T-cell (primary cell): ENCODE measurements around the gene TRABD. TPM values are rescaled to one million over a fixed set of nuclear protein-coding genes. Genes with fewer than 3 reads are reported as not detected.

Source experiments
- ATAC-seq, 4 experiments: fragments of 200-7000 bp in 3 of 4; fragments of 150-1000 bp in 1 of 4; cut with Tn5 transposase; replicated peaks in 1 of 4; 1 replicate in 3 of 4; 2 replicates in 1 of 4; pipeline ENCODE4 v1.10.0; 2021; ENCODE audit warnings: moderate library complexity in 3 of 4, mild to moderate bottlenecking in 2 of 4, moderate number of reproducible peaks in 1 of 4
- CTCF ChIA-PET, 2 donors: fragments of 300-600 bp; sonication (Branson Sonifier 250); formaldehyde crosslinking; loops; one replicate each; lab custom pipeline; 2022; ENCODE audit warnings: antibody characterized with exemption in 2 of 2; lab: Charles Lee
- POLR2A ChIA-PET, 2 donors: fragments of 300-600 bp; sonication (Branson Sonifier 250); formaldehyde crosslinking; loops; one replicate each; lab custom pipeline; 2022; ENCODE audit warnings: antibody characterized with exemption in 2 of 2; lab: Charles Lee
- DNase-seq, 35 experiments: peaks; one replicate each; pipeline versions ENCODE4 v3.0.0 to v3.0.0-alpha.2; 2013 to 2023
- H3K27ac ChIP-seq: one replicate; pipeline ENCODE4 v1.5.1; 2013; ENCODE audit warnings: low read length
- H3K27me3 ChIP-seq, 2 experiments: replicated peaks in 1 of 2; 1 replicate in 1 of 2; 2 replicates in 1 of 2; pipeline versions ENCODE4 v1.6.1 to v1.7.0; 2013; ENCODE audit warnings: low read length in 1 of 2, mixed read lengths in 1 of 2; ENCODE audit not compliant: control insufficient read depth in 2 of 2, insufficient read depth in 2 of 2; ENCODE audit errors: extremely low read depth in 1 of 2
- H3K36me3 ChIP-seq, 2 donors: 1 replicate in 1 of 2; 2 replicates in 1 of 2; pipeline versions ENCODE4 v1.6.1 to v1.7.0; 2013; ENCODE audit warnings: low read length in 1 of 2; ENCODE audit not compliant: control insufficient read depth in 2 of 2, insufficient read depth in 1 of 2; ENCODE audit errors: extremely low read depth in 1 of 2
- H3K4me1 ChIP-seq, 2 experiments: 1 replicate in 1 of 2; 2 replicates in 1 of 2; pipeline versions ENCODE4 v1.6.1 to v1.7.0; 2013; ENCODE audit warnings: low read length in 2 of 2, mixed read lengths in 1 of 2; ENCODE audit not compliant: insufficient read depth in 2 of 2, control insufficient read depth in 1 of 2; ENCODE audit errors: extremely low read depth in 1 of 2
- H3K4me3 ChIP-seq, 2 donors: 1 replicate in 1 of 2; 2 replicates in 1 of 2; pipeline versions ENCODE4 v1.5.1 to v1.7.0; 2013; ENCODE audit warnings: mild to moderate bottlenecking in 2 of 2, low read length in 1 of 2, moderate library complexity in 1 of 2; ENCODE audit not compliant: control insufficient read depth in 1 of 2; ENCODE audit errors: extremely low read depth in 1 of 2
- H3K9me3 ChIP-seq: 2 replicates; pipeline ENCODE4 v1.7.0; 2013
- H3K27ac Mint-ChIP-seq, 2 donors: one replicate each; pipeline ENCODE4 v1.8.0; 2020 to 2021; ENCODE audit warnings: mild to moderate bottlenecking in 2 of 2, mixed read lengths in 2 of 2
- H3K27me3 Mint-ChIP-seq, 2 donors: one replicate each; pipeline ENCODE4 v1.8.0; 2021 to 2022; ENCODE audit warnings: mixed read lengths in 2 of 2
- H3K36me3 Mint-ChIP-seq: one replicate; pipeline ENCODE4 v1.8.0; 2021; ENCODE audit warnings: mixed read lengths
- H3K4me1 Mint-ChIP-seq, 3 donors: one replicate each; pipeline ENCODE4 v1.8.0; 2020 to 2022; ENCODE audit warnings: mixed read lengths in 3 of 3, mild to moderate bottlenecking in 1 of 3
- H3K4me3 Mint-ChIP-seq, 3 donors: one replicate each; pipeline ENCODE4 v1.8.0; 2020 to 2022; ENCODE audit warnings: mild to moderate bottlenecking in 3 of 3, mixed read lengths in 3 of 3, moderate library complexity in 3 of 3
- H3K9me3 Mint-ChIP-seq, 3 donors: one replicate each; pipeline ENCODE4 v1.8.0; 2020 to 2022; ENCODE audit warnings: mixed read lengths in 3 of 3
- WGBS: methylation state at CpG from one replicate; pipeline ENCODE4 v1.1.5; 2013; ENCODE audit warnings: missing lambda C conversion rate; ENCODE audit not compliant: insufficient coverage; 5-methylcytosine and 5-hydroxymethylcytosine counted together
- total RNA-seq, 35 experiments: library from RNA in 6 of 35; stranded (reverse) in 6 of 35; fragments of 120-200 nt in 1 of 35; gene quantifications; one replicate each; pipeline versions ENCODE4 v1.2.1 to v1.2.4 and lab custom pipeline; 2013 to 2026

TRABD gene
- total RNA-seq, 5 donors from 2014 or later (not counting 1 experiment from before 2014, with no cell fraction given): 116 to 213 (median 175) TPM

DNA sequence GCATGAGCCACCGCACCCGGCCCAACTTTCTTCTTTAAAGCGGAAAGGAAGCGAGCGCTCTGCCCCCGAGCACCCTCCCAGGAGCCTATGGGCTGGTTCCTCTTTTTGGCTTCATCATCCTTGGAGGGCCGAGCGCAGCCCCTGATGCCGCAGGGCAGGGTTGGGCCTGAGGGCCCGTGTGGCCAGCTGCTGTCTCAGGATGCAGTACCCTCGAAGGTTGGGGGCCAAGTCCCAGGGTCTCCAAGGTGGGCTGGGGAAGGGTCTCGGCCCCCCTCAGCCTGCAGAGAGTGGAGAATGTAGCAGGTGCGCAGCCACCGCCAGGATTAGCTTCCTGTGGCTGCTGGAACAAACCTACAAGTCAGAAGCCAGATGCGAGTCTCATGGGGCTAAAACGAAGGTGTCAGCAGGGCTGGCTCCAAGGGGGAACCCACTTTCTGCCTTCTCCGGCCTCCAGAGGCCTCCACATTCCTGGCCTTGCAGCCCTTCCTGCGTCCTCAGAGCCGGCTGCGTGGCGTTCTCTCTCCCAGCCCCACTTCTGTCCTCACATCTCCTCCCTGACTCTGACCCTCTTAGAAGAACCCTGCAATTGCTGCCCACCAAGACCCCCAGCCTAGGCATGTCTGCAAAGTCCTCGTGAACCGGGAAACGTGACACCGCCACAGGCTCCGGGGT lies 12.3 kb upstream of the TRABD start:
- Mint-ChIP-seq H3K27ac (no peak overlapping the region), H3K9me3 (no peaks in the 10 kb centered on the region), H3K4me3 (no peak overlapping the region), H3K4me1 (peaks cover 4 to 12% (median 6%) of the 10 kb centered on the region in 3 donors), H3K27me3 (peaks cover 17 to 40% of the 10 kb centered on the region in 2 donors), H3K36me3 (no peaks in the 10 kb centered on the region)
- Histone ChIP-seq H3K4me3 (no peak overlapping the region), H3K27me3 (peaks cover 4 to 58% of the 10 kb centered on the region in 2 experiments), H3K9me3 (no peaks in the 10 kb centered on the region), H3K27ac (no peak overlapping the region), H3K4me1 (peaks cover 0 to 6% of the 10 kb centered on the region in 2 experiments), H3K36me3 (no peaks in the 10 kb centered on the region)
- peak in 1 of 35 experiments; percentile 29 for DNase-seq
- ChIA-PET CTCF (interaction anchor here in 1 of 2 donors (0.6 kb wide), 1 partner anchor 50 kb away, joined by 4 read pairs; no protein-coding TSS in a partner anchor), POLR2A (no interaction called here)
- WGBS: 40% methylated on average over 26 of the region's 26 CpGs
- no peak for ATAC-seq

DNA sequence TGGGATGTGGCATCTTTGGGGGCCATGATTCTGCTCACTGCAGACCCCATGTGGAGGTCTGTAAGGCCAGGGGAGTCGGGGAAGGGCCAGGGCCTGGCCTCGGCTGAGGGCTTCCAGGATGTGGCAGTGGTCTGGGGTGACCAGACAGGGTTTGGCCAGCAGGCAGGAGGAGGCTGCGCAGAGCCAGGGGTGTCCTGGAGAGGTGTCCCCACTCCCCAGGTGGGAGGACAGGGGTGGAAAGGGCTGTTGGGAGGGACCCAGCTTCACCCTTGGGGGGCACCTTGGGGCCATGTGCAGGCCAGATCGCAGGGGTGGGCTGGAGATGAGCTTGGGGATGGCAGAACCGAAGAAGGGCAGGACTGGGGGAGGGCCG lies 11.7 kb upstream of the TRABD start:
- ChIA-PET POLR2A (no interaction called here), CTCF (interaction anchor here in 1 of 2 donors (0.6 kb wide), 1 partner anchor 50 kb away, joined by 4 read pairs; no protein-coding TSS in a partner anchor)
- Mint-ChIP-seq H3K9me3 (no peaks in the 10 kb centered on the region), H3K4me1 (peaks cover 4 to 8% (median 4%) of the 10 kb centered on the region in 3 donors), H3K4me3 (no peak overlapping the region), H3K27me3 (peaks cover 12 to 34% of the 10 kb centered on the region in 2 donors), H3K27ac (no peak overlapping the region), H3K36me3 (no peaks in the 10 kb centered on the region)
- WGBS: 81% methylated on average over 6 of the region's 6 CpGs
- Histone ChIP-seq H3K9me3 (no peaks in the 10 kb centered on the region), H3K36me3 (no peaks in the 10 kb centered on the region), H3K4me1 (peaks cover 0 to 6% of the 10 kb centered on the region in 2 experiments), H3K4me3 (no peak overlapping the region), H3K27me3 (peaks cover 3 to 54% of the 10 kb centered on the region in 2 experiments), H3K27ac (no peak overlapping the region)
- ATAC-seq (no peak), DNase-seq (no peak)

DNA sequence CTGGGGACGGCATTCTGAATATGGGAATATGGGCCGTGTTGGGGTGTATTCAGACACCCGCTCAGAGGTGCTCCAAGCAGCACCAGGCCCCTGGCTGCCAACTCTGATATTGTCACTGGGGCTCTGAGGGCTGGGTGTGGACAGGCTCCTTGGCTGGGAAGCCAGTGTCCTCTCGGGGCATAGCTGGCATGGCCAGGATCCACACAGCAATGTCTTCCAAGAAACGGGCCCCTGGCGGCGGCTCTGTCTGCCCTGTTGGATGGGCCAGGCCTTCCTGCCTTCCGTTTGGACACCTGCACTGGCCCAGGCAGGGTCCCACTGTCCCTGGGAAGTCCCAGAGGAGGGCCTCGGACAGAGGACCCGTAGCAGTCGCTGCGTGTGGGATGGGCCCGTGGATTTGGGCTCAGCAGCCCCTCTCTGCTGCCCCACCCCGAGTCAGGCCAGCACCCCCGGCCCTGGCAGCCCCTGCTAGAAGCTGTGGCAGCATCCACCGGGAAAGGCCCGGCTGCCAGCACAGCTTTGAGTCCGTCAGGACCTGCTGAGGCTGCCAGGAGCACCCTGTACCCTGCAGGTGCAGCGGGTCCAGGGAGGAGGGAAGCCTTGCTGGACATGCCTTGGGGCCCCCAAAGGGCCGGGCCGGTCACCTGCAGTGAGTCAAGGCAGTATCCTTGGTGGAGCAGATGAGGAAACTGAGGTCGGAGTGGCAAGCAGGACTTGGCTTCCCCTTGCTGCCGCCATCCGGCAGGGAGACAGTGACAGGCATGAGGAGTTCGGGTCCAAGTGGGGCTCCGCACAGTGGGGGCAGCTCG lies 11.1 kb upstream of the TRABD start:
- Mint-ChIP-seq H3K4me3 (no peak overlapping the region), H3K9me3 (no peaks in the 10 kb centered on the region), H3K36me3 (no peaks in the 10 kb centered on the region), H3K4me1 (peaks cover 2 to 5% (median 2%) of the 10 kb centered on the region in 3 donors), H3K27me3 (peaks cover 9 to 32% of the 10 kb centered on the region in 2 donors), H3K27ac (no peak overlapping the region)
- no peaks in the 10 kb centered on the region for H3K9me3 ChIP-seq
- H3K36me3 ChIP-seq: no peaks in the 10 kb centered on the region
- ATAC-seq (no peak), DNase-seq (no peak)
- no peak overlapping the region for H3K27ac ChIP-seq
- POLR2A ChIA-PET: no interaction called here
- CTCF ChIA-PET: interaction anchor here in 1 of 2 donors (0.6 kb wide), 1 partner anchor 49 kb away, joined by 4 read pairs; no protein-coding TSS in a partner anchor
- 85% methylated on average over 27 of the region's 27 CpGs for WGBS
- peaks cover 0 to 1% of the 10 kb centered on the region in 2 experiments for H3K4me1 ChIP-seq
- peaks cover 0 to 49% of the 10 kb centered on the region in 2 experiments for H3K27me3 ChIP-seq
- H3K4me3 ChIP-seq: no peak overlapping the region

DNA sequence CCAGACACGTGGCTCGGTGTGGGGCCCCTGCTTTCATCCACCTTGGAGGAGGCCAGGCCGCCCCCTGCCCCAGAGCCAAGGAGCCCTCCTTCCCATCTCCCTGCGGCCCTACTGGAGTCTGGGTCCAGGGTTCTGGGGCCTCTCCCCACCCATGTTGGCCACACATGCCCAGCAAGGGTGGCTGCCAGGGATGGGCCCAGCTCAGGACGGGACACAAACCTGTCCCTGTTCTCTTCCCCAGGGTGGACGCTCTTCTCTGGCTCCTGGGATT lies 10.6 kb upstream of the TRABD start:
- Histone ChIP-seq H3K4me1 (peaks cover 0 to 4% of the 10 kb centered on the region in 2 experiments), H3K27ac (no peak overlapping the region), H3K4me3 (no peak overlapping the region), H3K36me3 (no peaks in the 10 kb centered on the region), H3K9me3 (no peaks in the 10 kb centered on the region), H3K27me3 (peaks cover 0 to 53% of the 10 kb centered on the region in 2 experiments)
- peaks cover 4 to 8% (median 7%) of the 10 kb centered on the region in 3 donors for H3K4me1 Mint-ChIP-seq
- ChIA-PET POLR2A (no interaction called here), CTCF (no interaction called here)
- 91% methylated on average over 4 of the region's 6 CpGs for WGBS
- H3K36me3 Mint-ChIP-seq: no peaks in the 10 kb centered on the region
- H3K27ac Mint-ChIP-seq: no peak overlapping the region
- H3K27me3 Mint-ChIP-seq: peaks cover 12 to 35% of the 10 kb centered on the region in 2 donors
- DNase-seq (no peak), ATAC-seq (no peak)
- no peak overlapping the region for H3K4me3 Mint-ChIP-seq
- H3K9me3 Mint-ChIP-seq: no peaks in the 10 kb centered on the region

DNA sequence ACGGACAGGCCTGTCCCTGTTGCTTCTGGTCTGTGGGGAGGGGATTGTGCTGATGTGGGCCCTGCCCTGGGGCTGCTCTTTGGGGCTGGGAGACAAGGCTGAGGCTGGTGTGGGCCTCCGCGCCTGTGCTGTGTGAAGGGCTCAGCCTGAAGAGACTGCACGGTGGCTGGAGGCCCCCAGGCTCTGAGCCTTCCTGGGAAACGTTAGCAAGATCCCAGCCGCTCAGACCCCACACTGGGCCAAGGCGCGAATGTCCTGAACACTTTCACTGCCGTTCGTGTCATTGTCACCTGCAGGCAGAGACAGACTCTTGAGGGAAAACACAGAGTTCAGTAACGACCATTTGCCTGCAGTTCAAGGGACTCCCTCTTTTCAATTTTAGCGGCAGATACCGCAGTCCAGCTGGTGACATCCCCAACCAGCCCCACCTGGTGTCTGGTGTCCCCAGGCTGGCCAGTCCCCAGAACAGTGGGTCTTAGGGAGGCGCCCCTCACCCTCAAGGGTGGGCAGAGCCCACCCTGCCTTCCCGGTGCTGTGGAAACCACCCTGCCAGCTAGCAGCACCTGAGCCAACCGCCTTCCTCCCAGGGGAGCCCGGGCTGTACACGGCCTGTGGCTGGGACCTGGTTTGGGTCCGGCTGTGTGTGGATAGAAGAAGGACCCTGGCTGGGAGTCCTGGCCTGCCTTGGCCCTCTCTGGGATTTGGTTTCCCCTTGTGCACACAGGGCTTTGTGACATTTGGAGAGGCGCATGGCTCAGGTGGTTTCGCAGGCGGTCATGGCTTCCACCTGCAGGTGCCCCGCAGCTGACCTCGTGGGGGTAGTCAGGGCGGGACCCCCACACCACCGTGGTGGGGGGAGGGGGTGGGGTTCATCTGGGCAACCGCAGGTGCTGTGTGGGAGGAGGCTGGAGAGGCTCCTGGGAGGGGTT lies 9.5 kb upstream of the TRABD start:
- Histone ChIP-seq H3K4me3 (no peak overlapping the region), H3K27ac (no peak overlapping the region), H3K9me3 (no peaks in the 10 kb centered on the region), H3K27me3 (peaks cover 0 to 56% of the 10 kb centered on the region in 2 experiments), H3K4me1 (peaks cover 0 to 4% of the 10 kb centered on the region in 2 experiments), H3K36me3 (no peaks in the 10 kb centered on the region)
- ATAC-seq: no peak
- H3K36me3 Mint-ChIP-seq: no peaks in the 10 kb centered on the region
- ChIA-PET CTCF (no interaction called here), POLR2A (no interaction called here)
- 79% methylated on average over 17 of the region's 27 CpGs for WGBS
- H3K9me3 Mint-ChIP-seq: no peaks in the 10 kb centered on the region
- peaks cover 2 to 7% (median 5%) of the 10 kb centered on the region in 3 donors for H3K4me1 Mint-ChIP-seq
- H3K27ac Mint-ChIP-seq: no peak overlapping the region
- H3K27me3 Mint-ChIP-seq: peaks cover 9 to 32% of the 10 kb centered on the region in 2 donors
- DNase-seq: no peak
- no peak overlapping the region for H3K4me3 Mint-ChIP-seq
